Activated CD8-positive, alpha-beta T cell treated with anti-CD3 and anti-CD28 coated beads for 36 hours (primary cell): Measurements from ENCODE around the gene SAMD9L. TPM values are rescaled to one million over a fixed set of nuclear protein-coding genes. Genes with fewer than 3 reads are reported as not detected.

Experiments used
- ATAC-seq: fragments of 200-7000 bp; cut with Tn5 transposase; one replicate; pipeline ENCODE4 v1.10.0; 2021; ENCODE audit warnings: mild to moderate bottlenecking, moderate library complexity
- CTCF ChIA-PET: fragments of 350-600 bp; sonication (Branson Sonifier 250); formaldehyde crosslinking; loops from one replicate; lab custom pipeline; 2021; ENCODE audit warnings: antibody characterized with exemption; lab: Charles Lee
- POLR2A ChIA-PET: fragments of 350-600 bp; sonication (Branson Sonifier 250); formaldehyde crosslinking; loops from one replicate; lab custom pipeline; 2021; ENCODE audit warnings: antibody characterized with exemption; lab: Charles Lee
- DNase-seq: peaks from one replicate; pipeline ENCODE4 v3.0.0-alpha.2; 2020
- H3K27ac Mint-ChIP-seq: one replicate; pipeline ENCODE4 v1.8.0; 2021; ENCODE audit warnings: mild to moderate bottlenecking, mixed read lengths
- H3K27me3 Mint-ChIP-seq: one replicate; pipeline ENCODE4 v1.8.0; 2021; ENCODE audit warnings: mixed read lengths
- H3K36me3 Mint-ChIP-seq: one replicate; pipeline ENCODE4 v1.8.0; 2021; ENCODE audit warnings: low read depth, mixed read lengths
- H3K4me1 Mint-ChIP-seq: one replicate; pipeline ENCODE4 v1.8.0; 2021; ENCODE audit warnings: low read depth, mixed read lengths
- H3K4me3 Mint-ChIP-seq: one replicate; pipeline ENCODE4 v1.8.0; 2021; ENCODE audit warnings: mild to moderate bottlenecking, moderate library complexity, mixed read lengths
- H3K9me3 Mint-ChIP-seq: one replicate; pipeline ENCODE4 v1.8.0; 2021; ENCODE audit warnings: mixed read lengths
- intact Hi-C: fragments of 100-400 bp; cut with micrococcal nuclease; formaldehyde crosslinking; loops from one replicate; pipeline ENCODE4 v1.10.0; 2022
- total RNA-seq, 2 experiments: library from RNA; stranded (reverse); gene quantifications; one replicate each; pipeline ENCODE4 v1.2.3, GENCODE V29; 2021
- TF ChIP-seq, protein P1 (sequence below): fragments of 200-600 bp; IDR thresholded peaks from one replicate; pipeline ENCODE4 v1.8.0; 2022; ENCODE audit warnings: antibody characterized with exemption, mild to moderate bottlenecking

The SAMD9L gene
- total RNA-seq, 2 experiments from 2014 or later: 13.1 to 13.6 TPM

DNA sequence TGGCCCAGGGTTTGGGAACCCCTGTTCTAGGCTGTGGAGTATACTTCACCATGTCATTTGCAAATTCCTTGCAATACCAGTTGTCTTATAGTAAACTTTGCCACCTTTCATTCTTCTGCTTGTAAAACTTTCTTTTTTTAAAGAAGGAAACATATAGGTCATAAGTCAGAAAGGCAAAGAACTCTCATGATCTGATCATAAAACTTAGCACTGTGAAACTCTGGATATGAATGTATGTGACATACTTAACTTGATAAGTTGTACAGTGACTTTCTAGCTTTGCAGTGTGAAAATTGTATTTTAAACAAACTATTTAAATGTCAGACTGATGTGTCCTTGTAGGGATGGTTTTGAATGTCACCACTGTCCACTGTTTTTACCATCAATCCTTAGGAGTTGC is 31.0 kb upstream of the SAMD9L start:
- Mint-ChIP-seq H3K27ac (no peak overlapping the region), H3K4me3 (no peak overlapping the region), H3K4me1 (no peaks in the 10 kb centered on the region), H3K36me3 (no peaks in the 10 kb centered on the region), H3K9me3 (no peaks in the 10 kb centered on the region), H3K27me3 (peaks cover 13% of the 10 kb centered on the region)
- TF ChIP-seq, protein P1, sequence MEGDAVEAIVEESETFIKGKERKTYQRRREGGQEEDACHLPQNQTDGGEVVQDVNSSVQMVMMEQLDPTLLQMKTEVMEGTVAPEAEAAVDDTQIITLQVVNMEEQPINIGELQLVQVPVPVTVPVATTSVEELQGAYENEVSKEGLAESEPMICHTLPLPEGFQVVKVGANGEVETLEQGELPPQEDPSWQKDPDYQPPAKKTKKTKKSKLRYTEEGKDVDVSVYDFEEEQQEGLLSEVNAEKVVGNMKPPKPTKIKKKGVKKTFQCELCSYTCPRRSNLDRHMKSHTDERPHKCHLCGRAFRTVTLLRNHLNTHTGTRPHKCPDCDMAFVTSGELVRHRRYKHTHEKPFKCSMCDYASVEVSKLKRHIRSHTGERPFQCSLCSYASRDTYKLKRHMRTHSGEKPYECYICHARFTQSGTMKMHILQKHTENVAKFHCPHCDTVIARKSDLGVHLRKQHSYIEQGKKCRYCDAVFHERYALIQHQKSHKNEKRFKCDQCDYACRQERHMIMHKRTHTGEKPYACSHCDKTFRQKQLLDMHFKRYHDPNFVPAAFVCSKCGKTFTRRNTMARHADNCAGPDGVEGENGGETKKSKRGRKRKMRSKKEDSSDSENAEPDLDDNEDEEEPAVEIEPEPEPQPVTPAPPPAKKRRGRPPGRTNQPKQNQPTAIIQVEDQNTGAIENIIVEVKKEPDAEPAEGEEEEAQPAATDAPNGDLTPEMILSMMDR: no peak
- no peak for DNase-seq
- ATAC-seq: no peak
- intact Hi-C loops: no loop called here
- ChIA-PET POLR2A (no interaction called here), CTCF (interaction anchor here (1.1 to 2.7 kb wide), 3 partner anchors 14 to 50 kb away, joined by 3 to 10 read pairs (median 4); no protein-coding TSS in a partner anchor)

- intact Hi-C loops: no loop called here
- Mint-ChIP-seq H3K27me3 (peaks cover 12% of the 10 kb centered on the region), H3K36me3 (no peaks in the 10 kb centered on the region), H3K4me1 (no peaks in the 10 kb centered on the region), H3K4me3 (no peak overlapping the region), H3K27ac (no peak overlapping the region), H3K9me3 (no peaks in the 10 kb centered on the region)
- CTCF ChIA-PET: interaction anchor here (1.2 to 2.7 kb wide), 3 partner anchors 34 to 51 kb away, joined by 3 to 10 read pairs (median 3); no protein-coding TSS in a partner anchor
- DNase-seq: no peak
- TF ChIP-seq, protein P1: peak; percentile 39
- no peak for ATAC-seq
- POLR2A ChIA-PET: no interaction called here
Observed at GRCh38 chr7:93178213-93178612, 30.0 kb upstream of the SAMD9L start.

GRCh38 chr7:93176992-93177580 is 28.9 kb upstream of the SAMD9L start:
- Mint-ChIP-seq H3K27me3 (peaks cover 10% of the 10 kb centered on the region), H3K4me1 (no peaks in the 10 kb centered on the region), H3K9me3 (peaks cover under 1% of the 10 kb centered on the region), H3K4me3 (no peak overlapping the region), H3K36me3 (peaks cover 2% of the 10 kb centered on the region), H3K27ac (no peak overlapping the region)
- TF ChIP-seq, protein P1: no peak
- ChIA-PET CTCF (interaction anchor here (0.9 to 2.0 kb wide), 2 partner anchors 8 to 51 kb away, joined by 4 to 5 read pairs; no protein-coding TSS in a partner anchor), POLR2A (interaction anchor here (0.9 kb wide), 1 partner anchor 75 kb away, joined by 4 read pairs; no protein-coding TSS in a partner anchor)
- intact Hi-C loops: no loop called here
- ATAC-seq (no peak), DNase-seq (no peak)

GRCh38 chr7:93175219-93175618 is 27.0 kb upstream of the SAMD9L start:
- Mint-ChIP-seq H3K36me3 (peaks cover 2% of the 10 kb centered on the region), H3K9me3 (peaks cover 14% of the 10 kb centered on the region), H3K4me1 (no peaks in the 10 kb centered on the region), H3K27me3 (peaks cover 10% of the 10 kb centered on the region), H3K4me3 (no peak overlapping the region), H3K27ac (no peak overlapping the region)
- TF ChIP-seq, protein P1: no peak
- ATAC-seq (no peak), DNase-seq (peak; percentile 3)
- intact Hi-C loops: no loop called here
- ChIA-PET CTCF (interaction anchor here (0.9 to 2.0 kb wide), 3 partner anchors 9 to 46 kb away, joined by 3 to 5 read pairs (median 4); no protein-coding TSS in a partner anchor), POLR2A (interaction anchor here (1.2 kb wide), 1 partner anchor 10 kb away, joined by 3 read pairs; no protein-coding TSS in a partner anchor)

DNA sequence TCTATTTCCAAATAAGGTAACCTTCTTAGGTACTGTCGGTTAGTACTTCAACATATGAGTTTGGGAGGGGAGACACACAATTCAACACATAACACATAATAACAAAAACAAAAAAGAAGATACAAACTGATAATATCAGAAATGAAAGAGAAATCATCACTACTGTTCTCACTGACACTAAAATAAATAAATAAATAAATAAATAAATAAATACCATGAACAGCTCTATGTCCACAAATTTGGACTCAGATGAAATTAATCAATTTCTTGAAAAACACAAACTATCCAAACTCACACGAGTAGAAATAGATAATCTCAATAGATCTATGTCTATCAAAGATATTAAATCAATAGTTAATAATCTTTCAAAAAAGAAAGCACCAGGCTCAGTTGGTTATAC is 24.5 kb upstream of the SAMD9L start:
- Mint-ChIP-seq H3K9me3 (peaks cover 22% of the 10 kb centered on the region), H3K27ac (no peak overlapping the region), H3K4me1 (no peaks in the 10 kb centered on the region), H3K4me3 (no peak overlapping the region), H3K27me3 (peaks cover 10% of the 10 kb centered on the region), H3K36me3 (peaks cover 2% of the 10 kb centered on the region)
- no peak for DNase-seq
- TF ChIP-seq, protein P1: no peak
- ChIA-PET POLR2A (no interaction called here), CTCF (no interaction called here)
- intact Hi-C loops: no loop called here
- no peak for ATAC-seq
